LNCaP clone FGC (cell line): ENCODE results near the gene SORBS2.

Experiments used
- DNase-seq: peaks from one replicate; pipeline ENCODE4 v3.0.0-alpha.2; 2011; ENCODE audit warnings: low read depth
- H3K4me3 ChIP-seq: 2 replicates; pipeline ENCODE4 v1.5.1; 2011; ENCODE audit warnings: mild to moderate bottlenecking, low read depth, low read length, control low read depth
- TF ChIP-seq, protein P1 (sequence below): IDR thresholded peaks from 2 replicates; pipeline ENCODE4 v1.5.1; 2012; ENCODE audit warnings: mild to moderate bottlenecking; ENCODE audit not compliant: control insufficient read depth, insufficient read depth; ENCODE audit errors: extremely low read depth

SORBS2 gene

DNA sequence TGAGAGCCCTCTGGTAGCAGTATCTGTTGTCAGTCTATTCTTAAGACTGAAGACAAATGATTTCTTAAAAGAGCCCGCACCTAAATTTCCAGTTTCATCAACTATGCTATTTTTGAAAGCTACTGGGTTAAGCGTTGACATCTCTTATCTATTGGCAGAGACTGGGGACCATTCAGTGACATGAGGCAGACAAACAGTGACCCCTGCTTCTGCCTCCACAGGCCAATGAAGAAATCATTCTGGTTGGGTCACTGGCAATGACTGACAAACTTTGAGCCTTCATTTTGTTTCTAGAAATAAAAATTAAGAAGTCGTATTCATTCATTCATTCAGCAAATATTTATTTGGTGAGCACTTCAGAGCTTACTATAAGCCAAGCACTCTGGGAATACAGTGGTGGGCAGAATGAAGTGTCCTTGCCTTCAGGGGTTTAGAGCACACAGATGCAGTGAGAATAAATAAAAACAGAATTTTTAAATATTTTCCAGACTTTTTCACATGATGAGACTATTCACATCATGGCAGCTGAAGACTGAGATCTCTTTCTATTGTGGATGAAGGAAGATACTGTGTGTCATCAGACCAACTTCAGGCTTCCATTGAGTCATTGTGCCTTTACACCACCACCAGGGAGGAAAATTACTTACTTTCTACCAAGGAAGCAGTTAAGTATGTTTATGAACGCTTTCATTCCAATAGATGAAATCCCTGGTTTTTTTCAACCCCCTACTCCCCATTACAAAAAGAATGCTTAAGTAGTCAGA, 36.0 kb downstream of the SORBS2 start:
- DNase-seq: no peak
- H3K4me3 ChIP-seq: no peak overlapping the region
- TF ChIP-seq, protein P1, sequence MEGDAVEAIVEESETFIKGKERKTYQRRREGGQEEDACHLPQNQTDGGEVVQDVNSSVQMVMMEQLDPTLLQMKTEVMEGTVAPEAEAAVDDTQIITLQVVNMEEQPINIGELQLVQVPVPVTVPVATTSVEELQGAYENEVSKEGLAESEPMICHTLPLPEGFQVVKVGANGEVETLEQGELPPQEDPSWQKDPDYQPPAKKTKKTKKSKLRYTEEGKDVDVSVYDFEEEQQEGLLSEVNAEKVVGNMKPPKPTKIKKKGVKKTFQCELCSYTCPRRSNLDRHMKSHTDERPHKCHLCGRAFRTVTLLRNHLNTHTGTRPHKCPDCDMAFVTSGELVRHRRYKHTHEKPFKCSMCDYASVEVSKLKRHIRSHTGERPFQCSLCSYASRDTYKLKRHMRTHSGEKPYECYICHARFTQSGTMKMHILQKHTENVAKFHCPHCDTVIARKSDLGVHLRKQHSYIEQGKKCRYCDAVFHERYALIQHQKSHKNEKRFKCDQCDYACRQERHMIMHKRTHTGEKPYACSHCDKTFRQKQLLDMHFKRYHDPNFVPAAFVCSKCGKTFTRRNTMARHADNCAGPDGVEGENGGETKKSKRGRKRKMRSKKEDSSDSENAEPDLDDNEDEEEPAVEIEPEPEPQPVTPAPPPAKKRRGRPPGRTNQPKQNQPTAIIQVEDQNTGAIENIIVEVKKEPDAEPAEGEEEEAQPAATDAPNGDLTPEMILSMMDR: no peak

GRCh38 chr4:185774845-185775680, 36.9 kb downstream of the SORBS2 start:
- TF ChIP-seq, protein P1: no peak
- H3K4me3 ChIP-seq: 0 out of 2 replicates have a peak overlapping the region, but pooled peaks have one; percentile 5
- no peak for DNase-seq

- H3K4me3 ChIP-seq: no peak overlapping the region
- no peak for DNase-seq
- TF ChIP-seq, protein P1: no peak
These were observed 37.8 kb downstream of the SORBS2 start for GRCh38 chr4:185774131-185774653.

DNA sequence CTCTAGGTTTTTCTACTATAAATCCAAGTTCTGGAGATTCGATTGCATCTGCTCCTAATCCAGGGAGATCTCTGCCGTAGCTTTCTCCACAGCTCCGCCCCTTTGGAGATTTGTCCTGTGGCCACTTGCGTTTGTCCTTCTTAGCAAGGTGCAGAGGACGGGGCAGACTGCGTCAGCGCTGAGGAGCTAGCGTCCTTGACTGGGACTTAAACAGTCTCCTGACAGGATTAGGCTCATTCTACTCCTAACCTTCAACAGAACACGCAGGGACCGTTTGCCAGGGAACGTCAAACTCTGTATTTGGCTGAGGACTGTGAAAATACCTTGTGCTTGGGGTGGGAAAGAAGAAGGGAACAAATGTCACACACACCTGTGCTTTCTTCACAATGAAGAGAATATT, 38.6 kb downstream of the SORBS2 start:
- TF ChIP-seq, protein P1: no peak
- DNase-seq: no peak
- H3K4me3 ChIP-seq: no peak overlapping the region

- no peak for DNase-seq
- TF ChIP-seq, protein P1: no peak
- H3K4me3 ChIP-seq: no peak overlapping the region
These were observed 39.5 kb downstream of the SORBS2 start for GRCh38 chr4:185772391-185773093.

- TF ChIP-seq, protein P1: no peak
- no peak for DNase-seq
- H3K4me3 ChIP-seq: no peak overlapping the region
These were observed 40.1 kb downstream of the SORBS2 start for GRCh38 chr4:185771711-185772390.
